Inflammatory macrophage (primary cell): Measurements from ENCODE around the gene CRISP2.
"Not testable (repeated sequence)": the region's sequence is repeated elsewhere in the genome, so short reads cannot be mapped to it uniquely, and the experiment has no call there.

Source experiments
- DNase-seq, 2 donors: peaks; one replicate each; pipeline ENCODE4 v3.0.0-alpha.2; 2020 to 2022
- total RNA-seq, 18 experiments: gene quantifications; one replicate each; lab custom pipeline; 2026; ENCODE audit warnings: mixed read lengths in 6 of 18, inconsistent platforms in 2 of 18; lab: John Stamatoyannopoulos, UW

Gene CRISP2, protein sequence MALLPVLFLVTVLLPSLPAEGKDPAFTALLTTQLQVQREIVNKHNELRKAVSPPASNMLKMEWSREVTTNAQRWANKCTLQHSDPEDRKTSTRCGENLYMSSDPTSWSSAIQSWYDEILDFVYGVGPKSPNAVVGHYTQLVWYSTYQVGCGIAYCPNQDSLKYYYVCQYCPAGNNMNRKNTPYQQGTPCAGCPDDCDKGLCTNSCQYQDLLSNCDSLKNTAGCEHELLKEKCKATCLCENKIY
- total RNA-seq, result 0 to 0.06 (median 0) reads per million in 18 experiments

DNA sequence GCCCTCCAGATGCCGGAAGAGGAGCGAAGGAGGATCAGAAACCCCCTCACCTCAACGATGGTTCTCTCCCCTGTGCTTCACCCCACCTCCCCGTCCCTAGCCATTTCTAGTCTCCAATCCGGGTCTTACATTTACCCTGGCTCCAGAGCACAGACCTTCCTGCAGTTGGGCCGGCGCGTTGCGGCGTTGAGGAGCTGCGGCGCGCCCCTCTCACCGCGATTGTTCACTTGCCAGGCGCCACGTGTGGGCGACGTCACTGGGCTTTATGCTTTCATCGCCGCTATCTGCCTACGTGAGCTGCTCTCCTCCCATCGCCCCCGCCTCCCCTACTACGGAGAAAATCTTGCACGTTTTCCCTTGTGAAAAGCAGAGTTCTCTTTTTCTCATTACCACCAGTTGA lies at the start of gene CRISP2:
Gene CRISP2, minus strand, starts transcription at position 198 of the 400 bp plus-strand sequence. CDS start 4,347 bp downstream, outside the sequence.
- DNase-seq, result no peak

DNA sequence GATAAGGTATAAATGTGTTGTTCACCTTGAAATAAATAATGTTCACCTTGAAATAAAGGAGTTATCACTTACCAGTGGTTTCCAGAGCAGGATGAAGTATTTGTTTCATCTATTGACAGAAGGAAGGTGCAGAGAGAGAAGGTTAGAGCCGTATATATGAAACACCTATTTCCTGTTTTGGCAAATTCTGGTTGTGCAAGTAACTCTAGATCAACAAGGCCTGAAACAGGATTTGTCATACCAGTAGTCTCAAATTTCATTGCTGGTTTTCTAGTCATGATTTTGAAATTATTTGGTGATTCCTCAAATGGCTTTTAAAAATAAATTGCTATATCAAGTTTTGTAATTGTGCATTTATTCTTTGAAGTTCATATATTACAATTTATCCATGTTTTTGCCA lies 30.9 kb upstream of the CRISP2 start, which contains the start of gene CRISP3:
Gene CRISP3, minus strand, starts transcription at position 130 of the 400 bp plus-strand sequence. Its CDS starts 21 bp downstream, at position 109.
- DNase-seq, result no peak

DNA sequence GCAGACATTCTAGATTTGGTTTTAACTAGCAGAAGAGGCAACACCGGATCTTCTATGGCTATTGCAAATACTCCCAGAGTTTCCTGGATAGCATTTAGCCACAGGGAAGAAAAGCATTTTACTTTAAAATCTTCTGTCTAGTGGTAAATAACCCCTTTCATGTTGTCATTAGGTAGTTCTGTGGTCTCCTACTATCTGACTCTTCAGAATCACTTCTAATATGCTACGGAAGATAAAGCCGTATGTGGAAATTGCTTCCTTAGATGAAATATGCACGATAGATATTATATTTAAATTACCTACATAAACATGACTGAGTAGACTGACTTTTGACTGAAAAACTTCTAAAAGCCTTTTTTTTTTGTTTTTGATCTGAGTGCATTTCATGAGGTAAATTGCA lies 30.1 kb upstream of the CRISP2 start:
- DNase-seq, result no peak

DNA sequence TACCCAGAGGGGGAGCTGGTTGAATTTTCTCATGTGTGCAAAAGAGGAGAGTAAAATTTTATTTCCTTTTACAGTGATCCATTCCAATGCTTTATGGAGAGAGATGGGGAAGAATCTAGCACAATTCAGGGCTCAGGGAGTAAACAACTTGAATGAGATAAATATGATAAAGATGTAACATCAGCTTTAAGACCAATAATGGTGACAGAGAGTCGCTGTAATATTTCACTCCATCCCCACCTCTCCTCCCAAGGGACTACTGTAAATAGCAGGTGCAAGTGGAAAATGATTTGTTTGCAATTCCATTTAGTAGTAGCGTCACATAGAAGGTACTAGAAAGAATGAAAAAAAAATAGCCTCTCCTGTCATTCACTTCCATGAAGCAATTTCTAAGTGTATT lies 26.1 kb upstream of the CRISP2 start:
- DNase-seq, result no peak

DNA sequence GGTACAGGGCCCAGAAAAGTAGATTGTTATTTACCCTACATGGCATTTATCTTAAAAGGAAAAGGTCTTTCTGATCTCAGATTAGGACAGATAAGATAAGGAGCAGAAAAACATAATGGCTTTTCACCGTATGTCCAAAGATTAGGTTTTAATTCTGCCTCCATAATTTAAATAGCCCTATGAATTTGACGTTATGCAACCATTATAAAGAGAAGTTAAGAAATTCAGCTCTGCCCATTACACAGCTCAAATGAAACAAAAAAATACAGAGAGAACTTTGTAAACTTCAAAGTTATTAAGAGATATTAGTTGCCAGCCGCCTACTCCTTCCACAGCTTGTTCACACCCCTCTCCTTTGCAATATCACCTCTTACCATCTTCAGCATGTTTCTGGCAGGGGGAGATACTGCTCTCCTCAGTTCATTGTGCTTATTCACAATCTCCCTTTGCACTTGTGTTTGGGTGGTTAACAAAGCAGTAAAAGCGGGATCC lies 22.7 kb upstream of the CRISP2 start:
- DNase-seq, result no peak

DNA sequence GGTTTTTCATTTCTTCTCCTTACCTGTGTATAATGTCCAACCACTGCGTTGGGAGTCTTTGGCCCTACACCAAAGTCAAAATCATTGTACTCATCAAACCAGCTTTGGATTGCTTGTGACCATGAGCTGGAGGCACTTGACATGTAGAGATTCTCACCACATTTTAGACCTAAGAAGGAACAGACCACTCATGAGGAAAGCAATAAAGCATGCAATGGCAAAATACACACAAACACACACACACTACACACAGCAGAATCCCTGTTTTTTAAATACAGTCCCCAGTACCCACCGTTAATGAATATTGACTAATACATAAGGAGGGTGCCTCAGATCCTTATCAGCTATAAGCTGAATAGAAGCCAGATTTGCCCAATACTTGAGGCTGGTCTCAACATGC lies 20.3 kb upstream of the CRISP2 start:
- no peak for DNase-seq

DNA sequence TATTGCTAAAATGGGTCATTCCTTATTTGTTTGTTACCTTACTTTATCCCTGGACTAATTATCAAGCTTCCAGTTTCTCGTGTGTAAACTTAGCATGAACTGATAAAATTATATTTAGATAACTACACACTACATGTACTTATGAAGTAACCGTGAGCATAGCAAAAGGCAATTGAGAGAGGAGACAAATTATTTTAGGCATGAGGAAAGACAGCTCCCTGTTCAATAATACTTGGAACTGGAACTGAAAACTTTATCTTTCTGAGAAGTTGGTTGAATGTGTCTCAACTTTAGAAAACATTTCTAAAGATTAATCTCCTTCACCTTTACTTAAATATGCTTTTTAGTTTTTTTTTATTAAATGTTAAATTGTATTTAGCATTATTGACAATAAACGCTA lies 19.4 kb upstream of the CRISP2 start:
- DNase-seq, result no peak

DNA sequence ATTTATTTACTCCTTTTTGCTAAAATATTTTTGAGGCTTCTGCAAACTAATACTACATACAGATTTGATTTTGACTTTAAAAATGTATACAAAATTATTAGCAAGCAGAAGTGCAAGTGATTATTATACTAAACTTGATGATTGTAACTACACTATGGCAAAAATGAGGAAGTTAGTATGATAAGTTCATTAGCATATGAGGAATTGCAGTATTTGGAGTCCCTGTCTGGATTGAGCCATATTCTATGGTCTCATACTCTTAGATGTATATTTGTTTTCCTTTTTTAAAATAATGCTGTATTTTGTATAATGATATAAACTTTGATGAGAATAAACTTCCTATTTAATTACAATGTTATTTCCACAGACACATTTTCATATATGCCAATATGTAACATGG lies 16.9 kb upstream of the CRISP2 start:
- no peak for DNase-seq

DNA sequence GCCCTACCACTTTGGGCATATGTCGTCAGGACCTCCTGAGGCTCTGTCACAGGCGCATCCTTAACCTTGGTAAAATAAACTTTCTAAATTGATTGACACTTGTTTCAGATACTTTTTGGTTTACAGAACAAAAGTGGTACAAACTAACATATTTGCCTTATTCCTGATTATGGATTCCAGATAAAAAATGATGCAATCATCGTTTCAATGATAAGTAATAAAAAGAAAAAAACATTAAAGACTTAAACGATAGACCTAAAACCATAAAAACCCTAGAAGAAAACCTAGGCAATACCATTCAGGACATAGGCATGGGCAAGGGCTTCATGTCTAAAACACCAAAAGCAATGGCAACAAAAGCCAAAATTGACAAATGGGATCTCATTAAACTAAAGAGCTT lies 10.6 kb upstream of the CRISP2 start:
- not testable (repeated sequence) for DNase-seq

DNA sequence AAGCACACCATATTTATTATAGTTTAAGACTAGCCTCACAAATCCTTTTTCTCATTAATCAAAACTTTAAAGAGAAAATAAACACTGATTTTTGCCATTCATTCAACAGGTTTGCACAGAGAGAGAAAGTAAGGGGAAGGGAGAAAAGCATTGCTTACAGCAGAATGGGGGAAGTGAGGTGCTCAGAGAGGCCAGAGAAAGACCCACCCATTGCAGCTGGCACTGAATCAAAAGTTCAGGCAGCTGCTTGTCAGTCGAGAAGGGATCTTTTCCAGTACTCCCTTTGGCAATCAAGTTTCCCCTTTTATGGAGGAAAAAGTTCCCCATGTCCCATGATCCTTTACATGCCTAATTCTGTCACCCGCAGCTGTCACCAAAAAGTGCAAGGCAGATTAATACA lies 8.0 kb upstream of the CRISP2 start:
- no peak for DNase-seq

DNA sequence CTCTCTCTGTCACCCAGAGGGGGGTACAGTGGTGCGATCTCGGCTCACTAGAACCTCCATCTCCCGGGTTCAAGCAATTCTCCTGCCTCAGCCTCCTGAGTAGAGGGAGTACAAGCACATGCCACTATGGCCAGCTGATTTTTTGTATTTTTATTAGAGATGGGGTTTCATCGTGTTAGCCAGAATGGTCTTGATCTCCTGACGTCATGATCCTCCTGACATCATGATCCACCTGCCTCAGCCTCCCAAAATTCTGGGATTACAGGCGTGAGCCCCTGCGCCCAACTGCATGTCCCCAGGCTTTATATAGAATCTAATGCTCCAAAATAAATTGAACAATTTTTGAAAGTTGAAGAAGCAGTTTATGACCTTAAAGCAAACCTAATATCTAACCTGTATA lies 7.0 kb upstream of the CRISP2 start:
- no peak for DNase-seq

DNA sequence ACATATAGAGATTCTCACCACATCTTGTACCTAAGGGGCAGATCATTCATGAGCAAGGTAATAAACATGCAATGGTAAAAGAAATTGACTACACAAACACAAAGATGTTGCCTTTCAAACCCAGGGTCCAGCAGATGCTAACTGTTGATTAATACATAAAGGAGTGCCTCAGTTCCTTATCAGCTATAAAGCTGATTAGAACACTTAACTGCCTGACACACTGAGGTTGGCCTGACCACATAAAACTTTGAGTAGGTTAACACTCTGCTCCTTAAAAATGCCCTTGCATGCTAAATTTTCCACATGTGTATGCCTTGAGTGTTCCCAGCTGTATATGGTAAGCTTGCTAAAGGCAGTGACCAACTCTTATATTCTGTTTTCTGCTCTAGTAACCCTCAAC lies 14.9 kb downstream of the CRISP2 start:
- DNase-seq, result no peak

DNA sequence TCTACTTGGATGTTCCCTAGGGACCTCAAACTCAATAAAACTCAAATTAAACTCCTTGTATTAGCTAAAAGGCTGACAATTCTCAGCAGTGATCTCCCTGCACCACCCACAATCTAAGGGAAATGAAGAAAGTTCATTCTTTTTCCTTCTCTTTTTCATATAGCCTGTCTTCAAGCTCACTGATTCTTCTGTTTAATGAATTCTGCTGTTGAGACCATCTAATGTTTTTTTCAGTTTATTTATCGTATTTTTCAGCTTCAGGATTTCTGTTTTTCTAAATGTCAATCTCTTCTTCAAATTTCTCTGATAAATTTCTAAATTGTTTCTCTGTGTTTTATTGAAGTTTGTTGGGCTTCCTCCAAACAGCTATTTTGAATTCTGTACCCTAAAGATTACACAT lies 19.8 kb downstream of the CRISP2 start:
- no peak for DNase-seq

DNA sequence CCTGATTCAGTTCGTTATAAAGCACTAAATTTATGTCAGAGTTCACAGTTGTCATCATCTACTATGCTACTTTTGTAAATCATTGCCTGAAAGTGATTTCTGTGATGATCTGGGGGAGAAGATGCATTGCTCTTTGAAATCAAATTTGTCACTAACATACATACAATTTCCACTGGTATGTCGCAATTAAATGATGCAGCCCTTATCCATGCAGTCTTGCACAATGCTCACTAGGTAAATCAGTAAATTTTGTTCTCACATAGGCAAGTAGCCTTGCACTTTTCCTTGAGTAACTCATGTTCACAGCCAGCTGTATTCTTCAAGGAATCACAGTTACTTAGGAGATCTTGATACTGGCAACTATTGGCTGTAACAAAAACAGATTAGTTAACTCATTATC lies 20.8 kb downstream of the CRISP2 start:
- no peak for DNase-seq

DNA sequence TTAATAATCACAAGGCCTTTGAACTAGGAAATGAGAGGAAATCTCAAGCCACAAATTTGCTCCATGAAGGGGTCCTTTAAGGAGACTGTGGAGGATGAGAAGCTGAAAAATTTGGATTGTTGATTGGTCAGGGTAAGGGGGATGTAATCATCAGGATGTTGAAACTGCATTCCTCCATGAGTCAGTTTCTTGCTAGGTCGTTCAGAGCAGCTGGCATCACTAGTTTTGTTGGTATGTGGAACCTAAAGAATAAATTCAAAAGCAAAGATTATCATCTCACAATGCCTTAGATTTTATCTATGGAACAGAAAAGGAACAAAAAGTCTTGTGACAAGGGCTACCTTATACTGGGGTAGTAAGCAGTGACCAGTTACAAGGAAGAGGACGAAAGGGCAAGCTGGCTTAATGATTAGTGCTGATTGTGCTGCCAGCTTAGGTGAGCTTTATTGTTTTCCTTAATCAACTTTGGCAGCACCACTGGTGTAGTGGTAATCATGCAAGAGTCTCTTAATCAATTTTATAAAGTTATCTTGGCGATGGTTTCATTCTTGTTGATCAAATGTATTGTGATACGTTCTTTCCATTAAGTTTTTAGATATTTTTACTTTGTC lies 36.6 kb downstream of the CRISP2 start:
- DNase-seq, result no peak

DNA sequence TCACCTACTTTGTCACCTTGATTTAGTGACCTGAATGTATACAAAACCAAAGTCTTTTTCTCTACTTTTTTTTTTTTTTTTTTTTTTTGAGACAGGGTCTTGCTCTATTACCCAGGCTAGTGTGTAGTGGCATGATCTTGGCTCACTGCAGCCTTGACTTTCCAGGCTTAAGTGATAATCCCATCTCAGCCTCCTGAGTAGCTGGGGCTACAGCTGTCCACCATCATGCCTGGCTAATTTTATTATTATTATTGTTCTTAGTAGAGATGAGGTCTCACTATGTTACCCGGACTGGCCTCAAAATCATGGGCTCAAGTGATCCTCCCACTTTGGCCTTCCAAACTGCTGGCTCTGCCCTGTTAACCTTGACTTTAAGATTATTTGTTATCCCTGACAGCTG lies 37.5 kb downstream of the CRISP2 start:
- DNase-seq, result no peak

DNA sequence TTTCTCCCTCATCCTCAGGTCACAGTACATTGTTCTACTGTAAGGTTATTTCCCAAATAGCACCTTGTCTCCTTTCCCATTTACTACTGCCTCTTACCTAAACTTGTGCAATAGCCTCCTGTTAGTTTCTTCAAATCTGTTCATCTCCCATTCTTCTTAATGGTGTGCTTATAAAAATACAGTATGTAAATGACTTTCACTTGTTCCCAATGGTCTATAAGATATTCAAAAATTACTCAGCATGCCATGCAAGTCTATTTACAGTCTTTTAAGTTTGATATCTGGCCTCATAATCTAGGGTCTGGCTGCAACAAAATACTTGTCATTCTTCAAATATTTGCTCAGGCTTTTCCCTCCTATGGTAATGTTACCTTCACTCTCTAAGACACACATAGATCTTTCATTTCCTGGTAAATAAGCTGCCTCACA lies 45.2 kb downstream of the CRISP2 start:
- DNase-seq, result no peak

DNA sequence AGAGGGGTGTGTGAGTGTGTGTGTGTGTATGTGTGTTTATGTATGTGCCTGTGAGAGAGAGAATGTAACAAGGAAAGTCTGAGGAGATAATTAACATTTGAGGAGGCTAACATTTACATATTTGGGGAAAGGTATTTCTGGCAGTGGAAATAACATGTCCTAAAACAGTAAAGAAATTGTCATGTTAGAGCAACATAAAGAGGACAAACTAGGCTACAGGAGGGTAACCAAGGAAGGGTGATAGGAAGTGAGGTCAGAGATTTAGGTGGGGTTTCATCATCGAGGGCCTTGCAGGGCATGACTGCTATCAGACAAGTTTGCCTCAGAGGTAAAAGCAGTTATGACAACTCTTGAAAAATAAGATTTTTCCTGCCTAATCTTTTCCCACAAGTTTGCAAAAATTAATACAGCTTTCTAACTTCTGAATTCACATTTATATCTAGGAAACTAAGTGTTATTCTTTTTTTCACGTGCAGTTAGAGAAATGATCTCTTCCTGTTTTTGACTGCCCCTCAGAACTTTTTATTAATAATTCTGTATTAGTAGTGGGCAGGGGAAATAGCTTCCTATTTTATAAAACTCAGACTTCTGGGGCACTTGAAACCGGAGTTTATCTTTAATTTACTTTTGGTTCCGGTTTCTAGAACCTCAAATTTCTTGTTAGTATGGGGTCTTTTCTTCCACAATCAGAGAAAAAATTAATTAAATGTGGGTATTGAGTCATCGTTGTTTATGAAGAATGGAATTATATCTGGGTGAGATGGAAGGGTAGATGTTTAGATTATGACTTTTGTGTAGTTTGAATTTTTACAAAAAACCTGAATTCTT lies 46.2 kb downstream of the CRISP2 start:
- DNase-seq, result no peak

DNA sequence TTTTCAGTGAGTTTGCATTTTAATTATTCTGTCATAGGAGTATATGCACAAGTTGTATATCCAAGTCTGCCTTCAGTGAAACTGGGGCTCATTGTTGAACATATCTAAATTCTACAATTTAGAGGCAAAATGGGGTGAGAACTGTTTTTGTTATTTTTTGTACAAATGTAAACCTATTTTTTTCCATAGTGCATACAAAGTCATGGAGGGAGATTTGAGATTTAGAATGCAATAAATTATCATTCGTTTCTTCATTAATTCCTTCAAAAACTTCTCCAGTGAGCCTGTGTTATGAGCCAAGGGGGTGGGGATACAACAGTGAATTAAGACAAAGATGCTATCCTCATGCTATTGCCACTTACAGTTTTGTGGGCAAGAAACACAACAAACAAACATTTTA lies 46.9 kb downstream of the CRISP2 start:
- no peak for DNase-seq

DNA sequence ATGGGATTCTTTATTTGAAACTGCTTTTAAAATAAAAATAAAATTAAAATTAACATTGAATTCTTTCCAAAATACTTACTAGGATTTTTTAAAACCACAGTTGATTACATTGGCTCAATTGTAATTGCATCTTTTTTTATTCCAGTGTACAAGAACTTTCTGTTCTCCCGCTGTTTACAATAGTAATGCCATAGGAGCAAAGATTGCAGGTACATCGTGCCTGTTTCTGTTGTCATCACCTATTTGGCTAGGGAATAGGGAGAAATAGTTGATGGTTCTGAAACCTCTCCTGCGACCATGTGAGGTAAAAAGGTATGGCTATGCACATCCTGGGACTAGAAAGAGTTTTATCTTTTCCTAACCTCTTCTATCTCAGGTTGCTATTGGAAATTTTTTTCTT lies 48.5 kb downstream of the CRISP2 start:
- DNase-seq, result no peak

DNA sequence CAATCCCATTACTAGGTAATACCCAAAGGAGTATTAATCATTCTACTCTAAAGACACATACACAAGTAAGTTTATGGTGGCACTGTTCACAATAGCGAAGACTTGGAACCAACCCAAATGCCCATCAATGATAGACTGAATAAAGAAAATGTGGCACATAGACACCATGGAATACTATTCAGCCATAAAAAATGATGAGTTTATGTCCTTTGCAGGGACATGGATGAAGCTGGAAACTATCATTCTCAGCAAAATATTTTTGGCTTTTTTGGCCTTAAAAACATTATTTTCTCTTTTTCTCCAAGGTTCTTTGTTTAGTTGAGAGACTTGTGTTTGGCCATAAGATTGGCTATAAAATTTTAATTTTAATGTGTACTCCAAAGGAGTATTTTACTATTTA lies 49.3 kb downstream of the CRISP2 start:
- DNase-seq, result not testable (repeated sequence)

DNA sequence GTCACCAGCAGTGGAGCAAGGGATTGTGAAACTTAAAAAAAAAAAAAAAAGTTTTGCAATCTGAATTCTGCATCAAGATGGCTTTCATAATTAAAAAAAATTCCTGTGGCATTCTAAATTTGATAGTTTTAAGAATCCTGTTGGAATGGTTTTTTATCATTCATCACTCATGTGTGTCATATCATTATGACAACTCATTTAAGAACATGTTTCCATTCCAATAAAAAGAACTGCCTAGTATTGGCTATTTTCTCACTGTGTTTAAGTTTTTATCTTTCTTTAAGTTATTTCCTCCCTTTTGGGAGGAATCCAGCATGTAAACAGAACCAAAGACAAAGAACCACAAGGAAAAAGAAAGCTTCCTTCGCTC lies 50.5 kb downstream of the CRISP2 start:
- DNase-seq, result no peak

DNA sequence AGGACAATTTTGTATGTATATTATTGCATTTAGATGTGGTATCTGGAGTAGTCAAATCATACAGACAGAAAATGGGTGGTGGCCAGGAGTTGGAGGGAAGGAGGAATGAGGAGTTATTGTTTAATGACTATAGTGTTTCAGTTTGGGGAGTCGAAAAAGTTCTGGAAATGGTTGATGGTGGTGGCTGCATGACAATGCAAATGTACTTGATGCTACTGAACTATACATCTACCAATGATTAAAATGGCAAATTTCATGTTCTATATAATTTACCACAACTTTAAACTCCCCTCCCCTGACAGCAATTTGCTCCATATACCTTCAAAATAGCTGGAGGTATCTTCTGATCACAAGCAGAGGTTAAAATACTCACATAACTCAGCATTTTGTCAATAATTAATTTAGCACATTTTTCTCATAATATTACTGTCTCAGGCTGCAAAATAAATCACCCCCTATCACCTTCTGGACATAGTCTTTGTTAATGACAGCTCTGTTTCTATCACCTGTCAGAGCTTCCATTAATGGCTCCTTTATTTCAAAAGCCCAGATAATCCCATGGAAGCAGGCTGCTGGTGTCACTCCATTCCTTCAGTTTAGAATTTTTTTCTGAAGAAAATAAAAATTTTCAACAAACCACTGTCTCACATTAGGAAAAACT lies 51.0 kb downstream of the CRISP2 start:
- DNase-seq, result no peak
